ENCODE data around the gene INHBA.

- no peak for TF ChIP-seq CTCF (conservative IDR thresholded peaks at IDR 0.05; ENCODE audit: low read depth, low read length)
- no peak for TF ChIP-seq EZH2 (IDR thresholded peaks at IDR 0.05; ENCODE audit: low read length, unreplicated experiment)
These were observed 6.7 kb upstream of the INHBA start for GRCh38 chr7:41709621-41710020.
